RWPE1 (cell line): ENCODE measurements around the gene C10orf88.

Experiments
- CTCF ChIA-PET: fragments of 350-600 bp; sonication (Branson Sonifier 250); formaldehyde crosslinking; extraction: SDS; loops from one replicate; lab custom pipeline; 2021; lab: Yijun Ruan, JAX
- POLR2A ChIA-PET: fragments of 400-600 bp; formaldehyde crosslinking; extraction: SDS; loops from one replicate; lab custom pipeline; 2020; ENCODE audit warnings: antibody characterized with exemption; ENCODE audit not compliant: low non-redundant PET; lab: Yijun Ruan, JAX
- DNase-seq: peaks from one replicate; pipeline ENCODE4 v3.0.0; 2012; ENCODE audit warnings: low spot score
- H3K27ac ChIP-seq: fragments of 450-650 bp; 2 replicates; pipeline ENCODE4 v1.5.1; 2017
- CTCF ChIP-seq: fragments of 450-650 bp; conservative IDR thresholded peaks from 2 replicates; pipeline ENCODE4 v1.5.1; 2017; ENCODE audit warnings: low read depth, mild to moderate bottlenecking

The C10orf88 gene

GRCh38 chr10:122974543-122975064 lies 20.6 kb upstream of the C10orf88 start:
- POLR2A ChIA-PET: no interaction called here
- no peak for TF ChIP-seq CTCF
- CTCF ChIA-PET: no interaction called here
- no peak for DNase-seq
- no peak overlapping the region for H3K27ac ChIP-seq

DNA sequence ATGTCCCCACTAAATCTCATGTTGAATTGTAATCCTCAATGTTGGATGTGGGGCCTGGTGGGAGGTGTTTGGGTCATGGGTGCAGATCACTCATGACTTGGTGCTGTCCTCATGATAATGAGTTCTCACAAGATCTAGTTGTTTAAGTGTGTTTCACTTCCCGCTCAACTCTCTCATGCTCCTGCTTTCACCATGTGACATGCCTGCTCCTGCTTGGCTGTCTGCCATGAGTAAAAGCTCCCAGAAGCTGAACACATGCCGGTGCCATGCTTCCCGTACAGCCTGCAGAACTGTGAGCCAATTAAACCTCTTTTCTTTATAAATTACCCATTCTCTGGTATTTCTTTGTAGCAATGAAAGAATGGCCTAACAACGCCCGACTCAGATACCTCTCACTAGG lies 20.0 kb upstream of the C10orf88 start:
- DNase-seq: no peak
- no peak overlapping the region for H3K27ac ChIP-seq
- ChIA-PET POLR2A (no interaction called here), CTCF (no interaction called here)
- TF ChIP-seq CTCF: no peak

DNA sequence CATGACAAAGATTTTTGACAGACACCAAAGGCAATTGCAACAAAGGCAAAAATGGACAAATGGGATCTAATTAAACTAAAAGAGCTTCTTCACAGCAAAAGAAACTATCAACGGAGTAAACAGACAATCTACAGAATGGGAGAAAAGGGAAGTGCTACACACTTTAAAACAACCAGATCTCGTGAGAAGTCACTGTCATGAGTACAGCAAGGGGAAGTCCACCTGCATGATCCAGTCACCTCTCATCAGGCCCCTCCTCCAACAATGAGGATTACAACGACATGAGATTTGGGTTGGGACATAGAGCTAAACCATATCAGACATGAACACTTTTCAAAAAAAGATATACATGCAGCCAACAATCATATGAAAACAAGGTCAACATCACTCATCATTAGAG lies 14.7 kb upstream of the C10orf88 start:
- no peak for TF ChIP-seq CTCF
- ChIA-PET POLR2A (no interaction called here), CTCF (no interaction called here)
- H3K27ac ChIP-seq: no peak overlapping the region
- no peak for DNase-seq

GRCh38 chr10:122966879-122967278 lies 12.9 kb upstream of the C10orf88 start:
- ChIA-PET POLR2A (no interaction called here), CTCF (no interaction called here)
- H3K27ac ChIP-seq: no peak overlapping the region
- TF ChIP-seq CTCF: no peak
- DNase-seq: no peak

DNA sequence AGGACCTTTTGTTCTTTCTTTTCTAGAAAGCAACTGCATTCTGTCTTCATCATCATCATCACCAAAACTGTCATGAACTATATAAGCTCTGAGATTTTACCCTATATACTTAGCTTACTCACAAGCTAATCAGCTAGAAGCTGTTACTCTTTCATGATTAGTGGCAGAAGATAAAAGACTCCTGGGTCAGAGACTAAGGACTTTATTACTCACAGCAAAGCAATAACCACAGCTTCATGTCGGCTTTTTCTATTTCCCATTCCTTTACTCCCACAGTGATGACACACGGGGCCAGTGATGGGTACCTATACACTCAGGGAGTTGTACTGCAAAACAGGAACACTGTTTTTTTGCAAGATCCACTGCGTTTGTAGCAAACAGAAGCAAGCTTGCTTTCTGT lies 8.4 kb upstream of the C10orf88 start:
- DNase-seq: no peak
- POLR2A ChIA-PET: interaction anchor here (0.7 kb wide), 1 partner anchor 198 kb away, joined by 3 read pairs; no protein-coding TSS in a partner anchor
- no peak for TF ChIP-seq CTCF
- CTCF ChIA-PET: no interaction called here
- H3K27ac ChIP-seq: no peak overlapping the region

- ChIA-PET POLR2A (no interaction called here), CTCF (interaction anchor here (0.6 kb wide), 1 partner anchor 1221 kb away, joined by 3 read pairs; no protein-coding TSS in a partner anchor)
- H3K27ac ChIP-seq: no peak overlapping the region
- TF ChIP-seq CTCF: no peak
- DNase-seq: peak; percentile 15
Observed at GRCh38 chr10:122957474-122957873, 3.4 kb upstream of the C10orf88 start.
